Stimulated activated CD4-positive, alpha-beta T cell treated with anti-CD3 and anti-CD28 coated beads, TNF-alpha, amount 100 ng/mL, for 24 hours (primary cell): ENCODE results near the gene HECTD4.
"Not testable (repeated sequence)": the region's sequence is repeated elsewhere in the genome, so short reads cannot be mapped to it uniquely, and the experiment has no call there.

Experiments used
- DNase-seq, 3 experiments: peaks; one replicate each; pipeline ENCODE4 v3.0.0-alpha.2; 2020; ENCODE audit warnings: low read depth in 3 of 3

The HECTD4 gene

GRCh38 chr12:112406519-112407488 is 24.6 kb upstream of the HECTD4 start:
- no peak for DNase-seq

GRCh38 chr12:112401903-112402498 is 19.8 kb upstream of the HECTD4 start:
- DNase-seq = no peak

GRCh38 chr12:112401054-112401453 is 18.8 kb upstream of the HECTD4 start:
- DNase-seq = no peak

- no peak for DNase-seq
These were observed 11.1 kb upstream of the HECTD4 start for GRCh38 chr12:112393328-112393727.

DNA sequence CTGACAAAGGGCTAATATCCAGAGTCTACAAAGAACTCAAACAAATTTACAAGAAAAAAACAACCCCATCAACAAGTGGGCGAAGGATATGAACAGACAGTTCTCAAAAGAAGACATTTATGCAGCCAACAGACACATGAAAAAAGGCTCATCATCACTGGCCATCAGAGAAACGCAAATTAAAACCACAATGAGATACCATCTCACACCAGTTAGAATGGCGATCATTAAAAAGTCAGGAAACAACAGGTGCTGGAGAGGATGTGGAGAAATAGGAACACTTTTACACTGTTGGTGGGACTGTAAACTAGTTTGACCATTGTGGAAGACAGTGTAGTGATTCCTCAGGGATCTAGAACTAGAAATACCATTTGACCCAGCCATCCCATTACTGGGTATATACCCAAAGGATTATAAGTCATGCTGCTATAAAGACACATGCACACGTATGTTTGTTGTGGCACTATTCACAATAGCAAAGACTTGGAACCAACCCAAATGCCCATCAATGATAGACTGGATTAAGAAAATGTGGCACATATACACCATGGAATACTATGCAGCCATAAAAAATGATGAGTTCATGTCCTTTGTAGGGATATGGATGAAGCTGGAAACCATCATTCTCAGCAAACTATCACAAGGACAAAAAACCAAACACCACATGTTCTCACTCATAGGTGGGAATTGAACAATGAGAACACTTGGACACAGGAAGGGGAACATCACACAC is 7.9 kb upstream of the HECTD4 start:
- not testable (repeated sequence) for DNase-seq

GRCh38 chr12:112389228-112389627 is 7.0 kb upstream of the HECTD4 start:
- no peak for DNase-seq

GRCh38 chr12:112386726-112387125 is 4.5 kb upstream of the HECTD4 start:
- no peak for DNase-seq

DNA sequence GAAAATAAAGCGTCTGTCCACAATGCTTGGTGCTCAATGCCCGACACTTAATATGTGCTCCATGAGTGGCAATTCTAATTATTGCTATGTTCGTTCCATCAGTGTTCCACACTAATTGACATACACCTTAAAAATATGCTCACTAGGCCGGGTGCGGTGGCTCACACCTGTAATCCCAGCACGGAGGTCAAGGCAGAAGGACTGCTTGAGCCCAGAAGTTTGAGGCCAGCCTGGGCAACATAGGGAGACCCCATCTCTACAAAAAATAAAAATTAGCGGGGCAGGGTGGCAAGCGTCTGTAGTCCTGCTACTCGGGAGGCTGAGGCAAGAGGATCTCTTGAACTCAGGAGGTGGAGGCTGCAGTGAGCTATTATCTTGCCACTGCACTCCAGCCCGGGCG is 635 bp upstream of the HECTD4 start:
- no peak for DNase-seq

DNA sequence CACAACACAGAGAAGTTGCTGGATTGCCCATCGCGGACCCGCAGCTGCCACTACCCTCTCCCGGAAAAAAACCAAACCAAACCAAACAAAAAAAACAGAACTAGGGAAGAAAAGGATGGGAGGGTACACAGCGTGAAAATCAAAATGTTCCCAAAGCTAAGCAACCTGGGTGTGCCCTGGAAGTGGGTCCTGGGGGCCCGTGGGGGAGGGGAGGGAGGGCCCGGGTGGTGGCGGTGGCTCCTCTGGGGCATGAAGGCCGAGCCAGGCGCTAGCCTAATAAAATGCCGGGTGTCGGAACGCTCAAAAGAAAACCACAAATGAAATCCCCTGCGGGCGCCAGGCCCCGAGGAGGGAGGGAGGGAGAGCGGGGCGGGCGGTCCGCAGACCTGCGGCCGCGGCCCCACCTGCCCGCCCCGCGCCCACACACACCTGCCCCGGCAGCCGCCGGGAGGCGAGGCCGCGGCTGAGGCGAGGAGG is 787 bp downstream of the HECTD4 start:
- DNase-seq = peak in 1 of 3 experiments; percentile 25

- no peak for DNase-seq
These were observed 1.4 kb downstream of the HECTD4 start for GRCh38 chr12:112380663-112381405.

DNA sequence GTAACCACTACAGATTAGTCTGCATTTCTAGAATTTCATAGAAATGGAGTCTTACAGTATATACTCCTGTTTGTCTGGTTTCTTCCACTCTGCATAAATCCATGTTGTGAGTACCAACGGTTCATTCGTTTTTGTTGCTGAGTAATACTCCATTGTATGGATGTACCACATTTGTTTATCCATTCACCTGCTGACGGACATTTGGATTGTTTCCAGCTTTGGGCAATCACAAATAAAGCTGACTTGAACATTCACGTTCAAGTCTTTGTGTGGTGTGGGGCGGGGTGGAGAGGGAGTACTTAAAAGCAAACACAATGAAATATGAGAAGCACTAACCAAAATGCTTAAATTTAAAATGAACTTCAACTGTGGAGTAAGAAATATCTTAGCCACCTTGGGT is 7.1 kb downstream of the HECTD4 start:
- DNase-seq = no peak

DNA sequence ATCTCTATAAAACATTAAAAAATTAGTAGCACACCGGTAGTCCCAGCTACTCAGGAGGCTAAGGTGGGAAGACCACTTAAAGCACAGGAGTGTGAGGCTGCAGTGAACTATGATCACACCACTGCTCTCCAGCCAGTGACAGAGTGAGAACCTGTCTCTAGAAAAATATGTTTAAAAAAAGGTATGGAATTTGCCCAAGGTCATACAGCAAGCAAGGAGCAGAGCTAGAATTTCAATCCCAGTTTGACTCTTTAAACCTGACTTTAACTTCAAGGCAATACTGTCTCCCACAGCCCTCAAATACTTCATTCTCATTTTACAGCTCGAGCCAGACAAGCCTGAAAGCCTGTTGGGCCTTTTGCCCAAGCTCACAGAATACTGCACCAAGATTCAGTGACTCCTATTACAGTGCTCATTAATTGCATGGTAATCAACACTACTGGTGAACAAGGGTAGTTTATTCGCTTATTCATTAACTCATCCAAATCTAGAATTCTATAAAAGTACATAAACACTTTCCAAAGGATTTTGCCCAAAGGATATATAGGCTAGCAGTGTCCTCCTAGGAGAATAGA is 8.0 kb downstream of the HECTD4 start:
- no peak for DNase-seq

DNA sequence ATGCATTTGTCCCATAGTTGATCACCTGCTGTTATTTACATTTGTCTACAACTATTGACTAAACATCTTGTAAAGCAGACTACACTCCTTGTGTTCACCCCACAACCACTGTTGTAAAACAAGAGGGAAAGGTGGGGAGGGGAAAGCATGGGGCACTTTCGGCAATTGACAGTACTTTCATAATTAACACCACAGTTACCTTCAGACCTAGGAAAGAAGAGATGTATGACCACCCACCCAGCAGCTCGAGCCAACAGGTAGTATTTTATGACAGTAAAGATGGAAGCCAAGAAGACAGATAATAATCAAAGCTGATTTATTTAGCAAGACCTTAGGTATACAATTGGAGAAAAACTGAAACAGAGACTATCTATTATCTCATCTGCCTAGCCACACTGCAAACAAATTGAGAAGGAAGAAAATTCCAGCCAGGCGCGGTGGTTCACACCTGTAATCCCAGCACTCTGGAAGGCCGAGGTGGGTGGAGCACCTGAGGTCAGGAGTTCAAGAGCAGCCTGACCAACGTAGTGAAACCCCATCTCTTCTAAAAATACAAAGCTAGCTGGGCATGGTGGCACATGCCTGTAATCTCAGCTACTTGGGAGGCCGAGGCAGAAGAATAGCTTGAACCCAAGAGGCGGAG is 11.2 kb downstream of the HECTD4 start:
- DNase-seq = no peak

DNA sequence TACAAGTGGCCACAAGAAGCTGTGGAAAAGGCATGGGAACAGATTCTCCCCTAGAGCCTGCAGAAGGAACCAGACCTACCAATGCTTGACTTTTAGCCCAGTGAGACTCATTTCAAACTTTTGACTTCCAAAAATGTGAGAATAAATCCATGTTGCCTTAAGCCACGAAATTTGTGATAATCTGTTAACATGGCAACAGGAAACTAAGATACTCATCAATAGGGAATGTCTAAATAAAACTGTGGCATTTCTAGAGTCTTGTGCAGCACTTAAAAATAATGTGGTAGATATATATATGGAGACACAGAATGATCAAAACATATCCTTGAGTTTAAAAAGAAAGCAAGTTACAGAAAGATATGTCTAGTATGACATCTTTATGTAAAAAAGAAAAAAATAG is 12.0 kb downstream of the HECTD4 start:
- DNase-seq = no peak

- no peak for DNase-seq
These were observed 13.4 kb downstream of the HECTD4 start for GRCh38 chr12:112368856-112369255.

DNA sequence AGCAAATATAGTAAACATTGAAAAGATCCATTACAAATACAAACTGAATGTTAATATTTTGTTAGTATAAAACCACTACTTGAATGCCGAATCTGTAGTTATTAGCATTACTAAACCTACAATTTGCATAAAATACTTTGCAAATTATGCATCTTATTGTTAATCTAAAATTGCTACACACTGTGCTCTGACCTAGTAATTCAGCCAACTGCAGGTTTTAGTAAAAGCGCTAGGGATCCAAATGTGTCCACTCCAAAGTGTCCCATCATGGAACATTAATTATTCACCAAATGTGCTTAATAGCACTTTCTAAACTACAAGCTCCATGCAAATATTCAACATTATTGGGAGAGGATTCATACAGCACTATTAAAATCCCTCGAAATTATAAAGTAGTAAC is 14.3 kb downstream of the HECTD4 start:
- DNase-seq = no peak

- no peak for DNase-seq
These were observed 19.9 kb downstream of the HECTD4 start for GRCh38 chr12:112362310-112362709.

- no peak for DNase-seq
These were observed 21.0 kb downstream of the HECTD4 start for GRCh38 chr12:112361271-112361670.

- no peak for DNase-seq
These were observed 22.9 kb downstream of the HECTD4 start for GRCh38 chr12:112359290-112359689.

DNA sequence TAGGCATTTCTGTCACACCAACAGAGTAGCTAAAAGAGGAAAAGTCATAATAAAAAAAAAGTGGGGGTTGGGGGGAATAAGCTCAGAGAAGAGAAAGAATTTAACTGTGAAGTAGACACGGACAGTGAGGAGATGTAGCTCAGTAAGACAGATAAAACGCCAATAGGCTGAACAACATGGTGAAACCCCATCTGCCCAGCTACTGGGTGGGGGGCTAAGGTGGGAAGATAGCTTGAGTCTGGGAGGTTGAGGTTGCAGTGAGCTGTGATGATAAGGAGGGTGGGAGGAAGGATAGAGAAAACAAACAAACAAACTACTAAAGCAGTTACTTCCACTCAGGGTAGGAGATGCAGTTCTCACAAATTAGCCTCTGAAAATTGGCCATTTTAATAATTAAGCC is 25.0 kb downstream of the HECTD4 start:
- no peak for DNase-seq

DNA sequence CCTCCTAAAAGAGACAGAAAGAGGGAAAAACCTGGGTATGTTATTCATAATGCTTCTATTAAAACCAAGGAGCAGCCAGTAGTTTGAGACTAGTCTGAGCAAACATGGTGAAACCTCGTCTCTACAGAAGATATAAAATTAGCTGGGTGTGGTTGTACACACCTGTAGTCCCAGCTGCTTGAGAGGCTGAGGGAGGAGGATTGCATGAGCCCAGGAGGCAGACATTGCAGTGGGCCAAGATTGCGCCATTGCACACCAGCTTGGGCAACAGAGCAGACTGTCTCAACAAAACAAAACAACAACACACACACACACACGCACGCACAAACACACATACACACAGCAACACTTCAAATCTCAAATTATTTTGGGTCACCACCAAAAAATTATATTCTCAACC is 27.8 kb downstream of the HECTD4 start:
- DNase-seq = no peak
